ENCODE results near the gene KRTDAP. TPM values are rescaled to one million over a fixed set of nuclear protein-coding genes. Genes with fewer than 3 reads are reported as not detected.

KRTDAP gene
- total and polyA plus RNA-seq, 2 donors (not counting 3 experiments of a cell fraction or from before 2014, with no cell fraction given) = not detected

GRCh38 chr19:35528218-35529038 is 38.2 kb upstream of the KRTDAP start, which contains the start of gene SBSN:
TSS of gene SBSN (minus strand) at chr19:35528311. CDS start at chr19:35528281, 30 bp downstream.
- H3K27ac ChIP-seq (ENCODE audit: insufficient read depth, low read depth, low read length) = no peak within 1 kb of the TSS
- no peaks in the 10 kb centered on the region for H3K4me1 ChIP-seq (ENCODE audit: control insufficient read depth, extremely low read depth, insufficient read depth, low read length)
- H3K9me1 ChIP-seq (replicated peaks; ENCODE audit: control insufficient read depth, extremely low read depth, insufficient read depth, low read length) = no peaks in the 10 kb centered on the region
- dilution Hi-C loops (cut with MboI; ENCODE audit: extremely low pct_ligation_motif_present, low sequenced_read_pairs) = no loop called here
- no peak within 1 kb of the TSS for H3K4me3 ChIP-seq (replicated peaks in 1 of 3; ENCODE audit: insufficient read depth in 1 of 3, low read depth in 1 of 3, low read length in 3 of 3)
- no peaks in the 10 kb centered on the region for H4K20me1 ChIP-seq (replicated peaks; ENCODE audit: control insufficient read depth, extremely low read depth, insufficient read depth, low read length)
- H3K9ac ChIP-seq (replicated peaks; ENCODE audit: extremely low read depth, insufficient read depth, low read length) = no peak within 1 kb of the TSS
- ChIA-PET POLR2A (no interaction called here), CTCF (interaction anchor here (1.0 to 1.3 kb wide), 2 partner anchors 11 to 18 kb away, joined by 3 read pairs; no protein-coding TSS in a partner anchor)
- FAIRE-seq (no peak), DNase-seq (ENCODE audit: low read depth, low spot score) (no peak)
- no peaks in the 10 kb centered on the region for H3K36me3 ChIP-seq (ENCODE audit: control insufficient read depth in 2 of 2, extremely low read depth in 1 of 2, insufficient read depth in 2 of 2, low read length in 2 of 2)
- H3K79me2 ChIP-seq (ENCODE audit: control insufficient read depth, insufficient read depth, low read length) = no peaks in the 10 kb centered on the region
- TF ChIP-seq EZH2 (IDR thresholded peaks at IDR 0.05; ENCODE audit: borderline replicate concordance, low read depth, low read length, severe bottlenecking) (no peak), MAX (IDR thresholded peaks at IDR 0.05; ENCODE audit: insufficient read depth, insufficient read length) (no peak), POLR2A (IDR thresholded peaks at IDR 0.05; ENCODE audit: low read depth, low read length) (no peak), FOS (IDR thresholded peaks at IDR 0.05; ENCODE audit: borderline replicate concordance, insufficient read depth, low read length) (no peak), MYC (IDR thresholded peaks at IDR 0.05; ENCODE audit: low read depth, low read length) (no peak)
- H3K27me3 ChIP-seq (ENCODE audit: control insufficient read depth in 2 of 2, insufficient read depth in 2 of 2, low read length in 2 of 2) = peaks cover 5 to 14% of the 10 kb centered on the region in 2 experiments
- H3K9me3 ChIP-seq (replicated peaks; ENCODE audit: control insufficient read depth, insufficient read depth, low read length) = no peaks in the 10 kb centered on the region
- intact Hi-C loops (cut with micrococcal nuclease) = no loop called here
- BruUV-seq (replicated peaks) = no TSS peak
- H3K4me2 ChIP-seq (ENCODE audit: insufficient read depth, low read length) = no peak within 1 kb of the TSS
- H2AFZ ChIP-seq (ENCODE audit: low read depth, low read length) = no peak within 1 kb of the TSS

GRCh38 chr19:35525873-35526272 is 35.6 kb upstream of the KRTDAP start:
- H3K27ac ChIP-seq (ENCODE audit: insufficient read depth, low read depth, low read length) = no peak overlapping the region
- POLR2A ChIA-PET = no interaction called here
- H3K9me3 ChIP-seq (replicated peaks; ENCODE audit: control insufficient read depth, insufficient read depth, low read length) = no peaks in the 10 kb centered on the region
- no peak for FAIRE-seq
- BruUV-seq (replicated peaks) = no TSS peak
- no peaks in the 10 kb centered on the region for H4K20me1 ChIP-seq (replicated peaks; ENCODE audit: control insufficient read depth, extremely low read depth, insufficient read depth, low read length)
- dilution Hi-C loops (cut with MboI; ENCODE audit: extremely low pct_ligation_motif_present, low sequenced_read_pairs) (no loop called here), intact Hi-C loops (cut with micrococcal nuclease) (no loop called here)
- CTCF ChIA-PET = interaction anchor here (0.9 kb wide), 1 partner anchor 13 kb away, joined by 3 read pairs; no protein-coding TSS in a partner anchor
- peaks cover 4 to 9% of the 10 kb centered on the region in 2 experiments for H3K27me3 ChIP-seq (ENCODE audit: control insufficient read depth in 2 of 2, insufficient read depth in 2 of 2, low read length in 2 of 2)
- H3K4me2 ChIP-seq (ENCODE audit: insufficient read depth, low read length) = no peak overlapping the region
- H3K4me3 ChIP-seq (replicated peaks in 1 of 3; ENCODE audit: insufficient read depth in 1 of 3, low read depth in 1 of 3, low read length in 3 of 3) = no peak overlapping the region
- no peak overlapping the region for H2AFZ ChIP-seq (ENCODE audit: low read depth, low read length)
- no peaks in the 10 kb centered on the region for H3K36me3 ChIP-seq (ENCODE audit: control insufficient read depth in 2 of 2, extremely low read depth in 1 of 2, insufficient read depth in 2 of 2, low read length in 2 of 2)
- H3K9me1 ChIP-seq (replicated peaks; ENCODE audit: control insufficient read depth, extremely low read depth, insufficient read depth, low read length) = no peaks in the 10 kb centered on the region
- H3K9ac ChIP-seq (replicated peaks; ENCODE audit: extremely low read depth, insufficient read depth, low read length) = no peak overlapping the region
- no peaks in the 10 kb centered on the region for H3K79me2 ChIP-seq (ENCODE audit: control insufficient read depth, insufficient read depth, low read length)
- H3K4me1 ChIP-seq (ENCODE audit: control insufficient read depth, extremely low read depth, insufficient read depth, low read length) = no peaks in the 10 kb centered on the region
- no peak for DNase-seq (ENCODE audit: low read depth, low spot score)
- no peak for TF ChIP-seq EZH2 (IDR thresholded peaks at IDR 0.05; ENCODE audit: borderline replicate concordance, low read depth, low read length, severe bottlenecking)
- TF ChIP-seq FOS (IDR thresholded peaks at IDR 0.05; ENCODE audit: borderline replicate concordance, insufficient read depth, low read length) = no peak
- TF ChIP-seq MYC (IDR thresholded peaks at IDR 0.05; ENCODE audit: low read depth, low read length) = no peak
- no peak for TF ChIP-seq CTCF (IDR thresholded peaks at IDR 0.05; ENCODE audit: extremely low read depth in 1 of 2, insufficient read depth in 1 of 2, low read depth in 1 of 2, low read length in 2 of 2)
- no peak for TF ChIP-seq JUN (IDR thresholded peaks at IDR 0.05; ENCODE audit: borderline replicate concordance, insufficient read depth, insufficient read length, low read depth)
